GM18520 (cell line): Measurements from ENCODE around the gene CXXC5.

Experiments used
- ATAC-seq: cut with Tn5 transposase; IDR thresholded peaks from one replicate; pipeline ENCODE4 v1.9.1; 2021; ENCODE audit not compliant: unreplicated experiment

CXXC5 gene

GRCh38 chr5:139664086-139664693 is 16.0 kb downstream of the CXXC5 start:
- ATAC-seq = peak; percentile 59

GRCh38 chr5:139664727-139665351 is 16.7 kb downstream of the CXXC5 start:
- no peak for ATAC-seq

- no peak for ATAC-seq
Observed at GRCh38 chr5:139665626-139666025, 17.5 kb downstream of the CXXC5 start.

GRCh38 chr5:139666551-139666950 is 18.4 kb downstream of the CXXC5 start:
- no peak for ATAC-seq

GRCh38 chr5:139667001-139667729 is 19.0 kb downstream of the CXXC5 start:
- ATAC-seq = no peak

GRCh38 chr5:139667730-139668063 is 19.5 kb downstream of the CXXC5 start:
- no peak for ATAC-seq

GRCh38 chr5:139668064-139668880 is 20.1 kb downstream of the CXXC5 start:
- ATAC-seq = no peak

- ATAC-seq = no peak
Observed at GRCh38 chr5:139668924-139669661, 20.9 kb downstream of the CXXC5 start.

GRCh38 chr5:139669662-139670368 is 21.7 kb downstream of the CXXC5 start:
- ATAC-seq = peak; percentile 1

- peak; percentile 36 for ATAC-seq
Observed at GRCh38 chr5:139670369-139671095, 22.4 kb downstream of the CXXC5 start.

GRCh38 chr5:139671096-139671841 is 23.1 kb downstream of the CXXC5 start:
- no peak for ATAC-seq

- ATAC-seq = no peak
Observed at GRCh38 chr5:139675213-139675612, 27.1 kb downstream of the CXXC5 start.

GRCh38 chr5:139675825-139676224 is 27.7 kb downstream of the CXXC5 start:
- ATAC-seq = no peak

- ATAC-seq = no peak
Observed at GRCh38 chr5:139676406-139676805, 28.3 kb downstream of the CXXC5 start.

- no peak for ATAC-seq
Observed at GRCh38 chr5:139676951-139677735, 29.0 kb downstream of the CXXC5 start.

- no peak for ATAC-seq
Observed at GRCh38 chr5:139677736-139678613, 29.8 kb downstream of the CXXC5 start.
